SU-DHL-6 (cell line): ENCODE results near the gene GSN.

Experiments used
- H2AFZ ChIP-seq: fragments of 200-600 bp; sonication (generic); 2 replicates; pipeline ENCODE4 v1.6.1; 2014; ENCODE audit warnings: low read depth, mild to moderate bottlenecking, moderate library complexity, mixed read lengths, antibody characterized with exemption, low read length; ENCODE audit not compliant: severe bottlenecking
- H3F3A ChIP-seq: fragments of 200-600 bp; shearing (Covaris generic); 2 replicates; pipeline ENCODE4 v1.6.0; 2016; ENCODE audit warnings: antibody characterized with exemption, mild to moderate bottlenecking; ENCODE audit not compliant: insufficient read depth
- H3K27ac ChIP-seq: fragments of 200-600 bp; sonication (generic); 2 replicates; pipeline ENCODE4 v1.5.1; 2016; ENCODE audit warnings: low read depth, mild to moderate bottlenecking, low read length, moderate library complexity, mixed read lengths
- H3K27me3 ChIP-seq: fragments of 200-600 bp; sonication (generic), shearing (Covaris generic); 2 replicates; pipeline ENCODE4 v1.6.0; 2014; ENCODE audit warnings: mild to moderate bottlenecking, low read length
- H3K36me3 ChIP-seq: fragments of 200-600 bp; sonication (generic); 2 replicates; pipeline ENCODE4 v1.6.1; 2014; ENCODE audit warnings: mild to moderate bottlenecking, low read length, mixed read lengths
- H3K4me2 ChIP-seq: fragments of 300-600, 200-600 bp; shearing (Covaris generic), sonication (generic); 2 replicates; pipeline ENCODE4 v1.6.0; 2014; ENCODE audit warnings: low read length, low read depth, mild to moderate bottlenecking; ENCODE audit not compliant: poor library complexity, severe bottlenecking
- H3K4me3 ChIP-seq: fragments of 200-600 bp; sonication (generic); 2 replicates; pipeline ENCODE4 v1.5.1; 2014; ENCODE audit warnings: antibody characterized with exemption, low read length, mild to moderate bottlenecking, mixed read lengths; ENCODE audit not compliant: insufficient read depth, poor library complexity, severe bottlenecking
- H3K79me2 ChIP-seq: fragments of 200-600 bp; sonication (generic); 2 replicates; pipeline ENCODE4 v1.6.1; 2014; ENCODE audit warnings: mild to moderate bottlenecking, low read length, moderate library complexity; ENCODE audit not compliant: insufficient read depth
- H3K9ac ChIP-seq: fragments of 200-600 bp; sonication (generic); 2 replicates; pipeline ENCODE4 v1.7.0; 2014; ENCODE audit warnings: mild to moderate bottlenecking, low read length
- H3K9me2 ChIP-seq: fragments of 200-600 bp; sonication (generic); replicated peaks from 2 replicates; pipeline ENCODE4 v1.6.1; 2014; ENCODE audit warnings: low read length; ENCODE audit not compliant: insufficient read depth
- H3K9me3 ChIP-seq: fragments of 200-600 bp; sonication (generic); 2 replicates; pipeline ENCODE4 v1.6.1; 2014; ENCODE audit warnings: low read length, mixed read lengths; ENCODE audit not compliant: insufficient read depth
- H4K20me1 ChIP-seq: fragments of 200-600 bp; sonication (generic); 2 replicates; pipeline ENCODE4 v1.6.1; 2014; ENCODE audit warnings: low read depth, mild to moderate bottlenecking, antibody characterized with exemption, low read length, moderate library complexity, mixed read lengths
- CTCF ChIP-seq: fragments of 200-600 bp; sonication (generic); IDR thresholded peaks from one replicate; pipeline ENCODE4 v1.5.1; 2017; ENCODE audit warnings: antibody characterized with exemption, mild to moderate bottlenecking, low read length, moderate library complexity; ENCODE audit not compliant: insufficient read depth, poor library complexity, severe bottlenecking
- EZH2phosphoT487 ChIP-seq: fragments of 200-600 bp; sonication (generic), shearing (Covaris generic); conservative IDR thresholded peaks from 2 replicates; pipeline ENCODE4 v1.6.1; 2018; ENCODE audit warnings: mild to moderate bottlenecking, antibody characterized with exemption, low read length, moderate library complexity, mixed read lengths

The GSN gene

GRCh38 chr9:121259935-121260334 is 8.0 kb upstream of the GSN start:
- no peak overlapping the region for H3K4me2 ChIP-seq
- no peaks in the 10 kb centered on the region for H3K9me2 ChIP-seq
- H3K9me3 ChIP-seq = no peaks in the 10 kb centered on the region
- TF ChIP-seq EZH2phosphoT487 (no peak), CTCF (no peak)
- H3F3A ChIP-seq = no peaks in the 10 kb centered on the region
- H2AFZ ChIP-seq = no peak overlapping the region
- no peaks in the 10 kb centered on the region for H3K27me3 ChIP-seq
- no peaks in the 10 kb centered on the region for H3K36me3 ChIP-seq
- no peak overlapping the region for H3K4me3 ChIP-seq
- no peak overlapping the region for H3K9ac ChIP-seq
- H3K27ac ChIP-seq = no peak overlapping the region
- no peaks in the 10 kb centered on the region for H3K79me2 ChIP-seq
- H4K20me1 ChIP-seq = no peaks in the 10 kb centered on the region

GRCh38 chr9:121260457-121261106 is 7.4 kb upstream of the GSN start:
- Histone ChIP-seq H3K4me2 (no peak overlapping the region), H3K27ac (no peak overlapping the region), H3K9me2 (no peaks in the 10 kb centered on the region), H3K9ac (no peak overlapping the region), H2AFZ (no peak overlapping the region), H3K27me3 (no peaks in the 10 kb centered on the region), H3F3A (no peaks in the 10 kb centered on the region), H3K9me3 (no peaks in the 10 kb centered on the region), H3K36me3 (no peaks in the 10 kb centered on the region), H3K79me2 (no peaks in the 10 kb centered on the region), H3K4me3 (no peak overlapping the region), H4K20me1 (no peaks in the 10 kb centered on the region)
- TF ChIP-seq EZH2phosphoT487 (no peak), CTCF (no peak)

- H3K36me3 ChIP-seq = no peaks in the 10 kb centered on the region
- H3K9ac ChIP-seq = no peak overlapping the region
- H3K9me3 ChIP-seq = no peaks in the 10 kb centered on the region
- H3F3A ChIP-seq = no peaks in the 10 kb centered on the region
- H3K4me2 ChIP-seq = no peak overlapping the region
- no peaks in the 10 kb centered on the region for H3K27me3 ChIP-seq
- H3K79me2 ChIP-seq = no peaks in the 10 kb centered on the region
- no peaks in the 10 kb centered on the region for H3K9me2 ChIP-seq
- no peak overlapping the region for H2AFZ ChIP-seq
- H3K27ac ChIP-seq = no peak overlapping the region
- no peaks in the 10 kb centered on the region for H4K20me1 ChIP-seq
- no peak overlapping the region for H3K4me3 ChIP-seq
- TF ChIP-seq EZH2phosphoT487 (no peak), CTCF (no peak)
These were observed 6.9 kb upstream of the GSN start for GRCh38 chr9:121261107-121261460.
